K562 (cell line): Measurements from ENCODE around the gene RALY. TPM values are rescaled to one million over a fixed set of nuclear protein-coding genes. Genes with fewer than 3 reads are reported as not detected.

Source experiments
- ATAC-seq: fragments of 200-7000 bp; cut with Tn5 transposase; 3 replicates; pipeline ENCODE4 v1.9.1; 2020; ENCODE audit warnings: moderate library complexity
- BruUV-seq: library from RNA; stranded (reverse); fragments of 400-500 nt; replicated peaks from 2 replicates; lab custom pipeline; 2021; lab: Mats Ljungman, UMichigan
- CTCF ChIA-PET: fragments of 300-600 bp; formaldehyde crosslinking; extraction: SDS; loops from one replicate; lab custom pipeline; 2021; ENCODE audit warnings: low intra/inter-chr PET ratio; lab: Yijun Ruan, JAX
- POLR2A ChIA-PET: fragments of 300-600, 350-650 bp; sonication (Branson Sonifier 250); formaldehyde crosslinking; extraction: SDS; loops from one replicate; lab custom pipeline; 2021; ENCODE audit warnings: antibody characterized with exemption, inconsistent platforms; lab: Yijun Ruan, JAX
- DNase-seq, 4 experiments: peaks; one replicate each; pipeline versions ENCODE4 v3.0.0 to v3.0.0-alpha.2; 2011 to 2018; ENCODE audit warnings: low spot score in 3 of 4, mixed read lengths in 3 of 4; ENCODE audit errors: extremely low read depth in 1 of 4
- FAIRE-seq: peaks from 2 replicates; lab custom pipeline; 2011; peaks lifted over from hg19 to GRCh38; lab: Jason Lieb, UNC
- H2AFZ ChIP-seq: 2 replicates; pipeline ENCODE4 v1.6.0; 2011; ENCODE audit warnings: low read depth, low read length, control low read depth, inconsistent platforms
- H3K27ac ChIP-seq: fragments of 200-600 bp; 3 replicates; pipeline ENCODE4 v1.8.0; 2011; ENCODE audit warnings: low read depth, mild to moderate bottlenecking, control low read depth, inconsistent platforms, low read length, moderate library complexity, mixed read lengths; ENCODE audit errors: extremely low read depth
- H3K27me3 ChIP-seq, 2 experiments: fragments of 300-600 bp in 1 of 2; 2 replicates in 1 of 2; 3 replicates in 1 of 2; pipeline versions ENCODE4 v1.6.0 to v1.8.0; 2011; ENCODE audit warnings: inconsistent platforms in 2 of 2, low read length in 2 of 2, mild to moderate bottlenecking in 1 of 2, mixed read lengths in 1 of 2, moderate library complexity in 1 of 2; ENCODE audit not compliant: control insufficient read depth in 2 of 2, insufficient read depth in 2 of 2
- H3K36me3 ChIP-seq: fragments of 300-600 bp; 3 replicates; pipeline ENCODE4 v1.8.0; 2011; ENCODE audit warnings: mild to moderate bottlenecking, low read length, inconsistent platforms; ENCODE audit not compliant: control insufficient read depth, insufficient read depth
- H3K4me1 ChIP-seq, 2 experiments: fragments of 200-600 bp in 1 of 2; replicated peaks in 1 of 2; 2 replicates in 1 of 2; 3 replicates in 1 of 2; pipeline versions ENCODE4 v1.5.1 to v1.8.0; 2011; ENCODE audit warnings: inconsistent platforms in 2 of 2, low read length in 2 of 2, mild to moderate bottlenecking in 1 of 2, mixed read lengths in 1 of 2, moderate library complexity in 1 of 2; ENCODE audit not compliant: control insufficient read depth in 2 of 2, insufficient read depth in 2 of 2
- H3K4me2 ChIP-seq: 2 replicates; pipeline ENCODE4 v1.6.1; 2011; ENCODE audit warnings: low read length, control low read depth, inconsistent platforms, mixed read lengths; ENCODE audit not compliant: insufficient read depth
- H3K4me3 ChIP-seq: fragments of 200-600 bp; sonication (generic), shearing (Covaris generic); 2 replicates; pipeline ENCODE4 v1.5.1; 2016; ENCODE audit warnings: control low read depth, inconsistent platforms
- H3K79me2 ChIP-seq: fragments of 200-600 bp; 3 replicates; pipeline ENCODE4 v1.8.0; 2011; ENCODE audit warnings: low read length, inconsistent platforms; ENCODE audit not compliant: control insufficient read depth, insufficient read depth
- H3K9ac ChIP-seq, 2 experiments: 2 replicates each; pipeline versions ENCODE4 v1.6.0 to v1.6.1; 2011; ENCODE audit warnings: low read depth in 2 of 2, low read length in 2 of 2, control low read depth in 1 of 2, inconsistent platforms in 1 of 2, mild to moderate bottlenecking in 1 of 2, mixed read lengths in 1 of 2; ENCODE audit not compliant: insufficient read depth in 1 of 2
- H3K9me1 ChIP-seq: one replicate; pipeline ENCODE4 v1.6.0; 2011; ENCODE audit warnings: inconsistent platforms, mild to moderate bottlenecking, low read length, moderate library complexity; ENCODE audit not compliant: control insufficient read depth, insufficient read depth
- H3K9me3 ChIP-seq: replicated peaks from 2 replicates; pipeline ENCODE4 v1.5.1; 2011; ENCODE audit warnings: low read depth, low read length, inconsistent platforms; ENCODE audit not compliant: control insufficient read depth, insufficient read depth
- H4K20me1 ChIP-seq: replicated peaks from 2 replicates; pipeline ENCODE4 v1.6.1; 2011; ENCODE audit warnings: low read length, inconsistent platforms, mixed read lengths; ENCODE audit not compliant: control insufficient read depth, insufficient read depth
- BRF1 ChIP-seq: IDR thresholded peaks from 3 replicates; pipeline ENCODE4 v1.6.1; 2011; ENCODE audit warnings: borderline replicate concordance, mild to moderate bottlenecking; ENCODE audit not compliant: insufficient read length; ENCODE audit errors: extremely low read depth
- HDAC2 ChIP-seq: fragments of 450-650 bp; IDR thresholded peaks from 2 replicates; pipeline ENCODE4 v1.6.1; 2016; ENCODE audit warnings: mild to moderate bottlenecking
- NRF1 ChIP-seq, 2 experiments: fragments of 450-650 bp; IDR thresholded peaks in 1 of 2; conservative IDR thresholded peaks in 1 of 2; 2 replicates each; pipeline ENCODE4 v1.6.1; 2014; ENCODE audit warnings: mild to moderate bottlenecking in 2 of 2
- TFAP4 ChIP-seq: sonication (generic); formaldehyde crosslinking; IDR thresholded peaks from 2 replicates; pipeline ENCODE4 v1.8.0; 2022; ENCODE audit warnings: missing genetic modification reagents, mild to moderate bottlenecking, moderate library complexity, borderline replicate concordance
- ZZZ3 ChIP-seq: fragments of 450-650 bp; IDR thresholded peaks from 2 replicates; pipeline ENCODE4 v1.6.1; 2016; ENCODE audit warnings: antibody characterized with exemption, mild to moderate bottlenecking, moderate library complexity
- WGBS: fragments of 100-300 bp; shearing (Covaris generic); methylation state at CpG from one replicate; pipeline ENCODE4 v1.1.6; 2016; ENCODE audit warnings: low coverage, mixed read lengths; ENCODE audit not compliant: insufficient coverage; ENCODE audit errors: missing lambda C conversion rate; 5-methylcytosine and 5-hydroxymethylcytosine counted together
- in situ Hi-C: fragments of 300-500 bp; cut with MboI; formaldehyde crosslinking; loops from 4 replicates; pipeline ENCODE4 v1.15.0; 2018; ENCODE audit warnings: inconsistent platforms, mixed read lengths
- intact Hi-C: fragments of 100-400 bp; cut with micrococcal nuclease; formaldehyde crosslinking; loops from 2 replicates; pipeline ENCODE4 v1.14.2; 2022
- polyA plus RNA-seq, 8 experiments: library from polyadenylated mRNA; depleted of rRNA in 4 of 8; stranded (reverse) in 5 of 8; unstranded in 3 of 8; fragments of >200 nt; fragmentation: Nextera tagmentation in 2 of 8; fragmentation: Illumina TruSeq in 1 of 8; extraction: Ambion mirVana in 2 of 8; extraction: Trizol in 1 of 8; gene quantifications; 2 replicates each; pipeline versions ENCODE4 v1.2.1 to v1.2.3, GENCODE V29; 2011 to 2014; ENCODE audit warnings: inconsistent platforms in 1 of 8, missing spikeins in 1 of 8
- total RNA-seq, 7 experiments: library from RNA; depleted of rRNA in 6 of 7; stranded (reverse); fragments of >200 nt in 6 of 7; fragmentation: Illumina TruSeq in 2 of 7; extraction: Trizol in 2 of 7; gene quantifications; 2 replicates each; pipeline versions ENCODE4 v1.2.1 to v1.2.3, GENCODE V29; 2011 to 2021; ENCODE audit warnings: low replicate concordance in 1 of 7

The RALY gene
- total and polyA plus RNA-seq, 9 of the 15 experiments (the other 6 are each of a cell fraction or from before 2014, with no cell fraction given): 0.80 to 207 (median 128) TPM

GRCh38 chr20:34114809-34115208, 121.1 kb downstream of the RALY start:
- no peaks in the 10 kb centered on the region for H3K9me3 ChIP-seq
- DNase-seq (no peak), FAIRE-seq (no peak), ATAC-seq (no peak)
- H3K27ac ChIP-seq: no peak overlapping the region
- H3K79me2 ChIP-seq: peaks cover 23% of the 10 kb centered on the region
- H3K36me3 ChIP-seq: peaks cover 15% of the 10 kb centered on the region
- H3K4me3 ChIP-seq: no peak overlapping the region
- H3K4me2 ChIP-seq: no peak overlapping the region
- H3K27me3 ChIP-seq: no peaks in the 10 kb centered on the region
- no peak overlapping the region for H2AFZ ChIP-seq
- in situ Hi-C loops: no loop called here
- BruUV-seq: no TSS peak
- ChIA-PET POLR2A (interaction anchor here (0.6 to 1.7 kb wide), 5 partner anchors 8 to 122 kb away, joined by 3 to 6 read pairs (median 3); partner anchors contain the start of gene RALY), CTCF (no interaction called here)
- WGBS: 84% methylated on average over 4 of the region's 4 CpGs
- H3K4me1 ChIP-seq: peaks cover 0 to 16% of the 10 kb centered on the region in 2 experiments; a peak in 3 of 5 replicates
- peaks cover 15% of the 10 kb centered on the region for H4K20me1 ChIP-seq
- no peaks in the 10 kb centered on the region for H3K9me1 ChIP-seq
- H3K9ac ChIP-seq: no peak overlapping the region
- no peak for TF ChIP-seq BRF1
- no peak for TF ChIP-seq ZZZ3
- intact Hi-C loops: no loop called here

GRCh38 chr20:34115232-34115631, 121.5 kb downstream of the RALY start:
- intact Hi-C loops: no loop called here
- H3K9me1 ChIP-seq: no peaks in the 10 kb centered on the region

More at GRCh38 chr20:34115232-34115631, 121.5 kb downstream of the RALY start:
- no TSS peak for BruUV-seq
- Histone ChIP-seq H3K4me1 (peaks cover 0 to 16% of the 10 kb centered on the region in 2 experiments; a peak in 3 of 5 replicates), H3K79me2 (peaks cover 19% of the 10 kb centered on the region), H3K4me3 (no peak overlapping the region), H3K27me3 (no peaks in the 10 kb centered on the region), H3K27ac (no peak overlapping the region), H3K36me3 (peaks cover 11% of the 10 kb centered on the region), H3K9me3 (no peaks in the 10 kb centered on the region), H3K4me2 (no peak overlapping the region), H4K20me1 (peaks cover 11% of the 10 kb centered on the region), H3K9ac (no peak overlapping the region)
- CTCF ChIA-PET: no interaction called here
- no peak for DNase-seq
- POLR2A ChIA-PET: interaction anchor here (1.5 to 1.7 kb wide), 2 partner anchors 10 to 122 kb away, joined by 5 to 6 read pairs; partner anchors contain the start of gene RALY
- no peak for ATAC-seq
- no peak for TF ChIP-seq NRF1 (conservative IDR thresholded peaks at IDR 0.05 in 1 of 2, IDR thresholded peaks at IDR 0.05 in 1 of 2)
- no peak for TF ChIP-seq TFAP4 (CRISPR knock-in tag)
- no peak for TF ChIP-seq HDAC2
- TF ChIP-seq BRF1: no peak
- TF ChIP-seq, all 486 proteins: peak for 0
- no peak for FAIRE-seq
- in situ Hi-C loops: no loop called here
- peak overlapping the region; percentile 91 for H2AFZ ChIP-seq
